ENCODE data around the gene SOX6.

SOX6 gene

GRCh38 chr11:16297332-16297731 is 59.0 kb downstream of the SOX6 start:
- Mint-ChIP-seq H3K36me3 (ENCODE audit: low read depth) (no peaks in the 10 kb centered on the region), H3K9me3 (no peaks in the 10 kb centered on the region), H3K27me3 (ENCODE audit: low read depth) (no peaks in the 10 kb centered on the region), H3K4me3 (no peak overlapping the region), H3K27ac (peak overlapping the region; percentile 50 to 86 (median 76)), H3K4me1 (peaks cover 64% of the 10 kb centered on the region)
- no peak for TF ChIP-seq CTCF (IDR thresholded peaks at IDR 0.05; ENCODE audit: unreplicated experiment in 3 of 3)

GRCh38 chr11:16296273-16296672 is 60.1 kb downstream of the SOX6 start:
- peak overlapping the region in 1 of 3 experiments; percentile 39 for H3K4me3 Mint-ChIP-seq
- TF ChIP-seq CTCF (IDR thresholded peaks at IDR 0.05; ENCODE audit: unreplicated experiment in 3 of 3): no peak
- H3K4me1 Mint-ChIP-seq: peaks cover 74% of the 10 kb centered on the region
- H3K9me3 Mint-ChIP-seq: no peaks in the 10 kb centered on the region
- peak overlapping the region; percentile 48 to 76 (median 68) for H3K27ac Mint-ChIP-seq
- H3K27me3 Mint-ChIP-seq (ENCODE audit: low read depth): no peaks in the 10 kb centered on the region
- no peaks in the 10 kb centered on the region for H3K36me3 Mint-ChIP-seq (ENCODE audit: low read depth)

GRCh38 chr11:16295592-16295991 is 60.8 kb downstream of the SOX6 start:
- Mint-ChIP-seq H3K4me3 (no peak overlapping the region), H3K9me3 (no peaks in the 10 kb centered on the region), H3K27me3 (ENCODE audit: low read depth) (no peaks in the 10 kb centered on the region), H3K36me3 (ENCODE audit: low read depth) (no peaks in the 10 kb centered on the region), H3K4me1 (peaks cover 74% of the 10 kb centered on the region), H3K27ac (peak overlapping the region; percentile 48 to 76 (median 60))
- no peak for TF ChIP-seq CTCF (IDR thresholded peaks at IDR 0.05; ENCODE audit: unreplicated experiment in 3 of 3)

- Mint-ChIP-seq H3K4me3 (peak overlapping the region in 1 of 3 experiments; percentile 0), H3K9me3 (no peaks in the 10 kb centered on the region), H3K27ac (peak overlapping the region; percentile 52 to 72 (median 56)), H3K27me3 (ENCODE audit: low read depth) (no peaks in the 10 kb centered on the region), H3K4me1 (peaks cover 53% of the 10 kb centered on the region), H3K36me3 (ENCODE audit: low read depth) (no peaks in the 10 kb centered on the region)
- TF ChIP-seq CTCF (IDR thresholded peaks at IDR 0.05; ENCODE audit: unreplicated experiment in 3 of 3): no peak
These were observed 63.1 kb downstream of the SOX6 start for GRCh38 chr11:16293204-16293681.

GRCh38 chr11:16292167-16292859 is 64.0 kb downstream of the SOX6 start:
- Mint-ChIP-seq H3K9me3 (no peaks in the 10 kb centered on the region), H3K36me3 (ENCODE audit: low read depth) (no peaks in the 10 kb centered on the region), H3K4me3 (no peak overlapping the region), H3K4me1 (peaks cover 46% of the 10 kb centered on the region), H3K27ac (peak overlapping the region; percentile 52 to 79 (median 72)), H3K27me3 (ENCODE audit: low read depth) (no peaks in the 10 kb centered on the region)
- no peak for TF ChIP-seq CTCF (IDR thresholded peaks at IDR 0.05; ENCODE audit: unreplicated experiment in 3 of 3)

- TF ChIP-seq CTCF (IDR thresholded peaks at IDR 0.05; ENCODE audit: unreplicated experiment in 3 of 3): no peak
- H3K9me3 Mint-ChIP-seq: no peaks in the 10 kb centered on the region
- peak overlapping the region; percentile 52 to 79 (median 72) for H3K27ac Mint-ChIP-seq
- no peaks in the 10 kb centered on the region for H3K36me3 Mint-ChIP-seq (ENCODE audit: low read depth)
- H3K27me3 Mint-ChIP-seq (ENCODE audit: low read depth): no peaks in the 10 kb centered on the region
- no peak overlapping the region for H3K4me3 Mint-ChIP-seq
- H3K4me1 Mint-ChIP-seq: peaks cover 43% of the 10 kb centered on the region
These were observed 64.6 kb downstream of the SOX6 start for GRCh38 chr11:16291729-16292128.
